ENCODE measurements around the gene DACT2.

DNA sequence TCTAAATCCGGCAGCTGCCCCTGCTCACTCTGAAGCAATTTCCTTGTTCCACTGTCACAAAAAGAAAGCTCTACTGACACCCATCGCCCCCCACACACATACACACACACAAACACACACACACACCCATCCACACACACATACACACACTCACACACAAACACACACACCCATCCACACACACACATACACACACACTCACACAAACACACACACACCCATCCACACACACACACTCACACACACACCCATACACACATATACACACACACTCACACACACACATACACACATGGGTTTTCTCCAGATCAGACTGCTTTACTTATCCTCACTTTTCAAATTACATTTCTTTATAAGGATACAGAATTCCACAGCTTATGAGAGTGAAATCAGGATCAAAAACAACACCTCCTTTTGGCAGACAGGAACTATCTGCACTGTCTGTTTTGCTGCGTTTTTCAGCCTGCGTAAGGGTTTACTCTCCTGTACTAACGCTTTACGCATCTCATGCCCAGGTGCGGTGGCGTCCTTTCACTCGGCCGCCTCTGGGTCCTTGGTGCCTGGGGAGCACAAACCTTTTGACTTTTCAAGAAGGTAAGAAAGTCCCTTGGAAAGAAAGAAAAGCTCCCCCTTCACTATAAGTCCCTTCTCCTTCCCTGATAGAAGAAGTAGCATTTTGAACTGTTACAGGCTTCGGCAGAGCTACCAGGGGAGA is 8.0 kb downstream of the DACT2 start:
- TF ChIP-seq CTCF (IDR thresholded peaks at IDR 0.05), result no peak
- no peak for TF ChIP-seq POLR2A (IDR thresholded peaks at IDR 0.05)

Measured in body of pancreas (tissue), 4 donors.